Measurements from ENCODE around the gene IGF2BP2.

Gene IGF2BP2

GRCh38 chr3:185764163-185764979, 60.5 kb downstream of the IGF2BP2 start:
- DNase-seq: peak; percentile 48

GRCh38 chr3:185763347-185764005, 61.4 kb downstream of the IGF2BP2 start:
- no peak for DNase-seq

- no peak for DNase-seq
These were observed 64.3 kb downstream of the IGF2BP2 start for GRCh38 chr3:185760550-185760949.

GRCh38 chr3:185760088-185760487, 64.8 kb downstream of the IGF2BP2 start:
- no peak for DNase-seq

GRCh38 chr3:185759512-185759911, 65.3 kb downstream of the IGF2BP2 start:
- no peak for DNase-seq

GRCh38 chr3:185758912-185759311, 65.9 kb downstream of the IGF2BP2 start:
- no peak for DNase-seq

- no peak for DNase-seq
These were observed 67.7 kb downstream of the IGF2BP2 start for GRCh38 chr3:185757176-185757575.

- DNase-seq: no peak
These were observed 68.4 kb downstream of the IGF2BP2 start for GRCh38 chr3:185756477-185756876.

GRCh38 chr3:185754920-185755319, 69.9 kb downstream of the IGF2BP2 start:
- no peak for DNase-seq

GRCh38 chr3:185753354-185753753, 71.5 kb downstream of the IGF2BP2 start:
- DNase-seq: no peak

GRCh38 chr3:185750702-185751101, 74.1 kb downstream of the IGF2BP2 start:
- no peak for DNase-seq

GRCh38 chr3:185750015-185750414, 74.8 kb downstream of the IGF2BP2 start:
- DNase-seq: no peak

GRCh38 chr3:185746470-185746869, 78.4 kb downstream of the IGF2BP2 start:
- no peak for DNase-seq

GRCh38 chr3:185744997-185745843, 79.6 kb downstream of the IGF2BP2 start:
- DNase-seq: peak; percentile 42

- DNase-seq: no peak
These were observed 83.3 kb downstream of the IGF2BP2 start for GRCh38 chr3:185741586-185741985.

GRCh38 chr3:185740133-185740532, 84.7 kb downstream of the IGF2BP2 start:
- DNase-seq: no peak

GRCh38 chr3:185739264-185739701, 85.6 kb downstream of the IGF2BP2 start:
- no peak for DNase-seq

- DNase-seq: no peak
These were observed 86.8 kb downstream of the IGF2BP2 start for GRCh38 chr3:185737740-185738680.

GRCh38 chr3:185737020-185737419, 87.8 kb downstream of the IGF2BP2 start:
- no peak for DNase-seq

- DNase-seq: no peak
These were observed 90.1 kb downstream of the IGF2BP2 start for GRCh38 chr3:185734725-185735096.

GRCh38 chr3:185733980-185734724, 90.7 kb downstream of the IGF2BP2 start:
- DNase-seq: peak; percentile 35

All from retina (tissue), 1 donor.